Neuronal stem cell (in vitro differentiated cells): ENCODE results near the gene TNFAIP2.

Source experiments
- DNase-seq: peaks from one replicate; pipeline ENCODE4 v3.0.0-alpha.2; 2013; ENCODE audit warnings: low spot score
- H2AFZ ChIP-seq: one replicate; pipeline ENCODE4 v1.6.1; 2013; ENCODE audit warnings: mild to moderate bottlenecking, low read length, inconsistent platforms
- H2AK5ac ChIP-seq: 2 replicates; pipeline ENCODE4 v1.6.1; 2013; ENCODE audit warnings: low read depth, mild to moderate bottlenecking, inconsistent platforms, low read length, moderate library complexity, mixed read lengths
- H2BK120ac ChIP-seq: 2 replicates; pipeline ENCODE4 v1.6.1; 2013; ENCODE audit warnings: low read depth, mild to moderate bottlenecking, inconsistent platforms, low read length, moderate library complexity, mixed read lengths
- H2BK12ac ChIP-seq: one replicate; pipeline ENCODE4 v1.6.1; 2013; ENCODE audit warnings: low read length, inconsistent platforms
- H2BK15ac ChIP-seq: 2 replicates; pipeline ENCODE4 v1.6.1; 2013; ENCODE audit warnings: mild to moderate bottlenecking, low read length, inconsistent platforms, mixed read lengths
- H2BK5ac ChIP-seq: one replicate; pipeline ENCODE4 v1.6.1; 2013; ENCODE audit warnings: inconsistent platforms, mild to moderate bottlenecking, low read length, moderate library complexity
- H3K14ac ChIP-seq: one replicate; pipeline ENCODE4 v1.6.1; 2013; ENCODE audit warnings: low read length, inconsistent platforms
- H3K18ac ChIP-seq: 2 replicates; pipeline ENCODE4 v1.6.1; 2013; ENCODE audit warnings: low read length, inconsistent platforms
- H3K23ac ChIP-seq: 2 replicates; pipeline ENCODE4 v1.6.1; 2013; ENCODE audit warnings: low read depth, mild to moderate bottlenecking, mixed read lengths, low read length, inconsistent platforms; ENCODE audit not compliant: poor library complexity
- H3K27ac ChIP-seq: replicated peaks from 3 replicates; pipeline ENCODE4 v1.5.1; 2013; ENCODE audit warnings: low read length, inconsistent platforms
- H3K27me3 ChIP-seq, 3 experiments: 2 replicates each; pipeline ENCODE4 v1.6.1; 2013; ENCODE audit warnings: low read length in 3 of 3, mild to moderate bottlenecking in 2 of 3, inconsistent platforms in 1 of 3, low read depth in 1 of 3, mixed read lengths in 1 of 3, moderate library complexity in 1 of 3; ENCODE audit not compliant: control insufficient read depth in 3 of 3, insufficient read depth in 3 of 3
- H3K36me3 ChIP-seq, 2 donors: replicated peaks in 1 of 2; 2 replicates each; pipeline ENCODE4 v1.6.1; 2013; ENCODE audit warnings: low read length in 2 of 2; ENCODE audit not compliant: control insufficient read depth in 2 of 2, insufficient read depth in 2 of 2
- H3K4ac ChIP-seq: 2 replicates; pipeline ENCODE4 v1.6.1; 2013; ENCODE audit warnings: inconsistent platforms, mild to moderate bottlenecking, low read length, moderate library complexity
- H3K4me1 ChIP-seq, 2 donors: 1 replicate in 1 of 2; 2 replicates in 1 of 2; pipeline ENCODE4 v1.6.1; 2013; ENCODE audit warnings: low read length in 2 of 2, low read depth in 1 of 2; ENCODE audit not compliant: control insufficient read depth in 2 of 2, insufficient read depth in 1 of 2
- H3K4me2 ChIP-seq: one replicate; pipeline ENCODE4 v1.6.1; 2013; ENCODE audit warnings: mild to moderate bottlenecking, low read length, inconsistent platforms; ENCODE audit not compliant: insufficient read depth, poor library complexity, severe bottlenecking
- H3K4me3 ChIP-seq, 2 donors: 2 replicates each; pipeline ENCODE4 v1.5.1; 2013; ENCODE audit warnings: low read length in 2 of 2, mild to moderate bottlenecking in 2 of 2, inconsistent platforms in 1 of 2, moderate library complexity in 1 of 2
- H3K79me1 ChIP-seq: one replicate; pipeline ENCODE4 v1.6.1; 2013; ENCODE audit warnings: low read depth, mild to moderate bottlenecking, inconsistent platforms, low read length, moderate library complexity
- H3K9ac ChIP-seq: one replicate; pipeline ENCODE4 v1.6.1; 2013; ENCODE audit warnings: mild to moderate bottlenecking, low read depth, low read length, inconsistent platforms; ENCODE audit not compliant: poor library complexity
- H3K9me3 ChIP-seq, 2 donors: replicated peaks in 1 of 2; 2 replicates each; pipeline versions ENCODE3 to v1.6.1; 2013; ENCODE audit warnings: low read length in 2 of 2, mild to moderate bottlenecking in 2 of 2, inconsistent platforms in 1 of 2, low read depth in 1 of 2, mixed read lengths in 1 of 2, moderate library complexity in 1 of 2; ENCODE audit not compliant: control insufficient read depth in 2 of 2, insufficient read depth in 1 of 2
- H4K8ac ChIP-seq: one replicate; pipeline ENCODE4 v1.6.1; 2013; ENCODE audit warnings: low read depth, mild to moderate bottlenecking, inconsistent platforms, low read length, moderate library complexity
- H4K91ac ChIP-seq: one replicate; pipeline ENCODE4 v1.6.1; 2013; ENCODE audit warnings: low read length, low read depth, mild to moderate bottlenecking, inconsistent platforms; ENCODE audit not compliant: poor library complexity
- WGBS, 2 donors: extraction: QIAGEN DNeasy Blood & Tissue Kit; methylation state at CpG; one replicate each; pipeline ENCODE4 v1.1.7; 2013; ENCODE audit warnings: missing lambda C conversion rate in 2 of 2, mixed read lengths in 1 of 2; ENCODE audit not compliant: insufficient read length in 2 of 2, insufficient replicate concordance in 1 of 2; ENCODE audit errors: extremely low coverage in 2 of 2; 5-methylcytosine and 5-hydroxymethylcytosine counted together

The TNFAIP2 gene

GRCh38 chr14:103137689-103138300, 14.5 kb downstream of the TNFAIP2 start:
- Histone ChIP-seq H3K4me1 (peaks cover 3 to 10% of the 10 kb centered on the region in 2 donors), H3K36me3 (peaks cover 0 to 9% of the 10 kb centered on the region in 2 donors), H3K9me3 (peaks cover 0 to 3% of the 10 kb centered on the region in 2 donors), H3K9ac (no peak overlapping the region), H3K23ac (peak overlapping the region; percentile 26), H3K27ac (no peak overlapping the region), H3K14ac (no peak overlapping the region), H2BK12ac (peak overlapping the region; percentile 89), H4K91ac (no peak overlapping the region), H3K18ac (peak overlapping the region; percentile 90), H3K27me3 (peaks cover 0 to 64% (median 9%) of the 10 kb centered on the region in 3 experiments), H2AK5ac (peak overlapping the region; percentile 82), H2BK120ac (peak overlapping the region; percentile 48), H3K79me1 (no peaks in the 10 kb centered on the region), H2BK15ac (peak overlapping the region; percentile 69), H2AFZ (no peak overlapping the region), H4K8ac (peak overlapping the region; percentile 86), H3K4me2 (peak overlapping the region; percentile 13), H3K4ac (no peak overlapping the region), H2BK5ac (peak overlapping the region; percentile 45), H3K4me3 (no peak overlapping the region)
- WGBS, 2 donors = no CpG with 5 or more reads among the region's 22 CpGs
- no peak for DNase-seq

- peak overlapping the region; percentile 48 for H2BK120ac ChIP-seq
Observed at GRCh38 chr14:103138301-103139131, 15.3 kb downstream of the TNFAIP2 start.

GRCh38 chr14:103139132-103140025, 16.1 kb downstream of the TNFAIP2 start:
- peaks cover 3 to 14% of the 10 kb centered on the region in 2 donors for H3K4me1 ChIP-seq
- no peak overlapping the region for H3K27ac ChIP-seq
- H2BK120ac ChIP-seq = no peak overlapping the region
- no peaks in the 10 kb centered on the region for H3K79me1 ChIP-seq
- no peak overlapping the region for H2BK12ac ChIP-seq
- H4K8ac ChIP-seq = no peak overlapping the region
- peak overlapping the region; percentile 90 for H2AFZ ChIP-seq
- no peaks in the 10 kb centered on the region for H3K9me3 ChIP-seq
- H4K91ac ChIP-seq = no peak overlapping the region
- H3K27me3 ChIP-seq = peaks cover 0 to 66% (median 9%) of the 10 kb centered on the region in 3 experiments
- no peak overlapping the region for H2AK5ac ChIP-seq
- peak overlapping the region; percentile 45 for H2BK5ac ChIP-seq
- no peak overlapping the region for H2BK15ac ChIP-seq
- H3K18ac ChIP-seq = peak overlapping the region; percentile 90
- no peak for DNase-seq
- no peak overlapping the region for H3K4ac ChIP-seq
- no peaks in the 10 kb centered on the region for H3K36me3 ChIP-seq
- no peak overlapping the region for H3K14ac ChIP-seq
- H3K4me2 ChIP-seq = peak overlapping the region; percentile 58
- H3K23ac ChIP-seq = no peak overlapping the region
- WGBS, 2 donors = no CpG with 5 or more reads among the region's 29 CpGs
- H3K4me3 ChIP-seq = no peak overlapping the region
- H3K9ac ChIP-seq = peak overlapping the region; percentile 38

More at GRCh38 chr14:103138301-103139131, 15.3 kb downstream of the TNFAIP2 start:
- H3K9ac ChIP-seq = peak overlapping the region; percentile 38
- H3K36me3 ChIP-seq = peaks cover 0 to 6% of the 10 kb centered on the region in 2 donors
- no peaks in the 10 kb centered on the region for H3K79me1 ChIP-seq
- H2AK5ac ChIP-seq = peak overlapping the region; percentile 82
- peak overlapping the region; percentile 86 for H4K8ac ChIP-seq
- no peak overlapping the region for H3K23ac ChIP-seq
- H3K9me3 ChIP-seq = no peaks in the 10 kb centered on the region
- peak overlapping the region; percentile 90 for H2AFZ ChIP-seq
- no peak for DNase-seq
- peak overlapping the region; percentile 89 for H2BK12ac ChIP-seq
- WGBS, 2 donors = no CpG with 5 or more reads among the region's 66 CpGs
- H2BK5ac ChIP-seq = peak overlapping the region; percentile 45
- no peak overlapping the region for H4K91ac ChIP-seq
- H2BK15ac ChIP-seq = peak overlapping the region; percentile 69
- H3K4ac ChIP-seq = no peak overlapping the region
- H3K4me1 ChIP-seq = peaks cover 3 to 13% of the 10 kb centered on the region in 2 donors
- H3K27me3 ChIP-seq = peaks cover 0 to 70% (median 9%) of the 10 kb centered on the region in 3 experiments
- H3K4me2 ChIP-seq = peak overlapping the region; percentile 58
- no peak overlapping the region for H3K14ac ChIP-seq
- no peak overlapping the region for H3K27ac ChIP-seq
- H3K18ac ChIP-seq = peak overlapping the region; percentile 90
- H3K4me3 ChIP-seq = no peak overlapping the region
